HT-29 (cell line): ENCODE measurements around the gene TRIM58. TPM values are rescaled to one million over a fixed set of nuclear protein-coding genes. Genes with fewer than 3 reads are reported as not detected.

Source experiments
- DNase-seq: peaks from one replicate; pipeline ENCODE4 v3.0.0-alpha.2; 2015; ENCODE audit warnings: low spot score
- total RNA-seq: library from RNA; depleted of rRNA; stranded (reverse); fragments of >200 nt; shearing (Covaris generic); gene quantifications from 2 replicates; pipeline ENCODE4 v1.2.3, GENCODE V29; 2014; rRNA removed

Gene TRIM58
- total RNA-seq: not detected in 2 replicates

- no peak for DNase-seq
Observed at GRCh38 chr1:247857069-247857984, at the start of gene TRIM58. Gene TRIM58, plus strand, starts transcription at chr1:247857187. Its CDS starts 60 bp downstream, at chr1:247857247.

- DNase-seq: no peak
Observed at GRCh38 chr1:247812637-247813036, 44.4 kb upstream of the TRIM58 start.

GRCh38 chr1:247822060-247822459 is 34.9 kb upstream of the TRIM58 start:
- DNase-seq: no peak

- DNase-seq: no peak
Observed at GRCh38 chr1:247824023-247824422, 33.0 kb upstream of the TRIM58 start, which contains the start of gene OR14A16. Gene OR14A16, minus strand, starts transcription at chr1:247824119. Its CDS starts 8,390 bp downstream, at chr1:247815729.

- no peak for DNase-seq
Observed at GRCh38 chr1:247825362-247825761, 31.6 kb upstream of the TRIM58 start.

- no peak for DNase-seq
Observed at GRCh38 chr1:247829656-247830055, 27.3 kb upstream of the TRIM58 start.

GRCh38 chr1:247833601-247834000 is 23.4 kb upstream of the TRIM58 start:
- no peak for DNase-seq

GRCh38 chr1:247840818-247841217 is 16.2 kb upstream of the TRIM58 start:
- DNase-seq: no peak

- DNase-seq: no peak
Observed at GRCh38 chr1:247841796-247842195, 15.2 kb upstream of the TRIM58 start, which contains the start of gene OR11L1. Gene OR11L1, minus strand, starts transcription at chr1:247841896. Its CDS starts 0 bp downstream, at chr1:247841896.

GRCh38 chr1:247843411-247843810 is 13.6 kb upstream of the TRIM58 start:
- no peak for DNase-seq

GRCh38 chr1:247845011-247845692 is 11.8 kb upstream of the TRIM58 start:
- DNase-seq: no peak

- no peak for DNase-seq
Observed at GRCh38 chr1:247845693-247846017, 11.3 kb upstream of the TRIM58 start.

- DNase-seq: no peak
Observed at GRCh38 chr1:247848346-247848745, 8.6 kb upstream of the TRIM58 start.

- no peak for DNase-seq
Observed at GRCh38 chr1:247849616-247850015, 7.4 kb upstream of the TRIM58 start.

GRCh38 chr1:247854899-247855545 is 2.0 kb upstream of the TRIM58 start:
- no peak for DNase-seq

GRCh38 chr1:247855911-247856310 is 1.1 kb upstream of the TRIM58 start:
- DNase-seq: no peak

GRCh38 chr1:247857985-247858619 is 1.1 kb downstream of the TRIM58 start:
- no peak for DNase-seq

GRCh38 chr1:247862756-247863155 is 5.8 kb downstream of the TRIM58 start:
- DNase-seq: no peak

- no peak for DNase-seq
Observed at GRCh38 chr1:247864644-247865043, 7.7 kb downstream of the TRIM58 start.

- no peak for DNase-seq
Observed at GRCh38 chr1:247865416-247865815, 8.4 kb downstream of the TRIM58 start.

GRCh38 chr1:247883346-247883745 is 26.4 kb downstream of the TRIM58 start:
- DNase-seq: no peak
